Liver (tissue), 3 donors: ENCODE results near the gene CAPN1.
"Not testable (repeated sequence)": the region's sequence is repeated elsewhere in the genome, so short reads cannot be mapped to it uniquely, and the experiment has no call there.

Experiments used
- EGR1 ChIP-seq, 2 donors: IDR thresholded peaks; 2 replicates each; pipeline ENCODE4 v1.6.1; 2016 to 2018; ENCODE audit warnings: antibody characterized with exemption in 2 of 2, low read depth in 2 of 2
- FOXA1 ChIP-seq: IDR thresholded peaks from 2 replicates; pipeline ENCODE4 v1.6.1; 2016; ENCODE audit warnings: antibody characterized with exemption
- HNF4A ChIP-seq, 2 donors: conservative IDR thresholded peaks; 2 replicates each; pipeline ENCODE4 v1.6.1; 2016; ENCODE audit warnings: antibody characterized with exemption in 2 of 2, mild to moderate bottlenecking in 2 of 2
- HNF4G ChIP-seq: IDR thresholded peaks from 2 replicates; pipeline ENCODE4 v1.6.1; 2016; ENCODE audit warnings: antibody characterized with exemption
- SP1 ChIP-seq: IDR thresholded peaks from 2 replicates; pipeline ENCODE4 v1.6.1; 2018; ENCODE audit warnings: antibody characterized with exemption, mild to moderate bottlenecking
- TAF1 ChIP-seq: conservative IDR thresholded peaks from 2 replicates; pipeline ENCODE4 v1.6.1; 2016; ENCODE audit warnings: antibody characterized with exemption, mild to moderate bottlenecking
- YY1 ChIP-seq: IDR thresholded peaks from 2 replicates; pipeline ENCODE4 v1.6.1; 2016; ENCODE audit warnings: antibody characterized with exemption, mild to moderate bottlenecking
- TF ChIP-seq, protein P1 (sequence below): IDR thresholded peaks from 2 replicates; pipeline ENCODE4 v1.6.1; 2016; ENCODE audit warnings: antibody characterized with exemption
- TF ChIP-seq, protein P2 (sequence below): fragments of 150-350 bp; IDR thresholded peaks from 2 replicates; pipeline ENCODE4 v1.5.1; 2017; ENCODE audit warnings: improper control_type of control experiment, low read depth, low read length; ENCODE audit not compliant: missing input control
- TF ChIP-seq, protein P3 (sequence below): IDR thresholded peaks from 2 replicates; pipeline ENCODE4 v1.6.1; 2016; ENCODE audit warnings: antibody characterized with exemption
- TF ChIP-seq, protein P4 (sequence below): IDR thresholded peaks from 2 replicates; pipeline ENCODE4 v1.6.1; 2016; ENCODE audit warnings: antibody characterized with exemption
- TF ChIP-seq, protein P5 (sequence below): IDR thresholded peaks from 2 replicates; pipeline ENCODE4 v1.6.1; 2016; ENCODE audit warnings: antibody characterized with exemption, mild to moderate bottlenecking
- donor health status: healthy.
- donor health status: healthy.

DNA sequence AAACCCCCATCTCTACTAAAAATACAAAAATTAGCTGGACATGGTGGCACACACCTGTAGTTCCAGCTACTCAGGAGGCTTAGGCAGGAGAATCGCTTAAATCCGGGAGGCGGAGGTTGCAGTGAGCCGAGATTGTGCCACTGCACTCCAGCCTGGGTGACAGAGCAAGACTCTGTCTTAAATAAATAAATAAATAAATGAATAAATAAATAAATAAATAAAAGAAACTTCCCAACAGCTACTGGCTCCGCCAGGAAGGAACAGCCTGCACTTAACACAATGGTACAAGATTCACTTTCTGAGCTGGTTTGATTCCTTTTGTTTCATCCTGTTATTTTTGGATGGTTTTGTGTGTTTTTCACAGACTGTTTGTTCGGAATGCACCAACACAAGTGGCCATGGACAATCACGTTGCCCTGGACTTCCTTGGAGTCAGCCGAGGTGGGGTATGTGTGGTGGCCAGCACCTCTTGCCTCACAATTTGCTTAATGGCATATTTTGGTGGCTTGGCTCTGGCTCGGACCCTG is 66.5 kb downstream of the CAPN1 start:
- TF ChIP-seq, protein P1, sequence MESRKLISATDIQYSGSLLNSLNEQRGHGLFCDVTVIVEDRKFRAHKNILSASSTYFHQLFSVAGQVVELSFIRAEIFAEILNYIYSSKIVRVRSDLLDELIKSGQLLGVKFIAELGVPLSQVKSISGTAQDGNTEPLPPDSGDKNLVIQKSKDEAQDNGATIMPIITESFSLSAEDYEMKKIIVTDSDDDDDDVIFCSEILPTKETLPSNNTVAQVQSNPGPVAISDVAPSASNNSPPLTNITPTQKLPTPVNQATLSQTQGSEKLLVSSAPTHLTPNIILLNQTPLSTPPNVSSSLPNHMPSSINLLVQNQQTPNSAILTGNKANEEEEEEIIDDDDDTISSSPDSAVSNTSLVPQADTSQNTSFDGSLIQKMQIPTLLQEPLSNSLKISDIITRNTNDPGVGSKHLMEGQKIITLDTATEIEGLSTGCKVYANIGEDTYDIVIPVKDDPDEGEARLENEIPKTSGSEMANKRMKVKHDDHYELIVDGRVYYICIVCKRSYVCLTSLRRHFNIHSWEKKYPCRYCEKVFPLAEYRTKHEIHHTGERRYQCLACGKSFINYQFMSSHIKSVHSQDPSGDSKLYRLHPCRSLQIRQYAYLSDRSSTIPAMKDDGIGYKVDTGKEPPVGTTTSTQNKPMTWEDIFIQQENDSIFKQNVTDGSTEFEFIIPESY = not testable (repeated sequence)
- TF ChIP-seq, protein P2, sequence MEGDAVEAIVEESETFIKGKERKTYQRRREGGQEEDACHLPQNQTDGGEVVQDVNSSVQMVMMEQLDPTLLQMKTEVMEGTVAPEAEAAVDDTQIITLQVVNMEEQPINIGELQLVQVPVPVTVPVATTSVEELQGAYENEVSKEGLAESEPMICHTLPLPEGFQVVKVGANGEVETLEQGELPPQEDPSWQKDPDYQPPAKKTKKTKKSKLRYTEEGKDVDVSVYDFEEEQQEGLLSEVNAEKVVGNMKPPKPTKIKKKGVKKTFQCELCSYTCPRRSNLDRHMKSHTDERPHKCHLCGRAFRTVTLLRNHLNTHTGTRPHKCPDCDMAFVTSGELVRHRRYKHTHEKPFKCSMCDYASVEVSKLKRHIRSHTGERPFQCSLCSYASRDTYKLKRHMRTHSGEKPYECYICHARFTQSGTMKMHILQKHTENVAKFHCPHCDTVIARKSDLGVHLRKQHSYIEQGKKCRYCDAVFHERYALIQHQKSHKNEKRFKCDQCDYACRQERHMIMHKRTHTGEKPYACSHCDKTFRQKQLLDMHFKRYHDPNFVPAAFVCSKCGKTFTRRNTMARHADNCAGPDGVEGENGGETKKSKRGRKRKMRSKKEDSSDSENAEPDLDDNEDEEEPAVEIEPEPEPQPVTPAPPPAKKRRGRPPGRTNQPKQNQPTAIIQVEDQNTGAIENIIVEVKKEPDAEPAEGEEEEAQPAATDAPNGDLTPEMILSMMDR = not testable (repeated sequence)
- TF ChIP-seq FOXA1; SP1; YY1; TAF1; HNF4A (conservative IDR thresholded peaks at IDR 0.05); HNF4G; EGR1 (IDR thresholded peaks at IDR 0.05; ENCODE audit: low read depth in 2 of 2): not testable (repeated sequence)
- TF ChIP-seq, protein P3, sequence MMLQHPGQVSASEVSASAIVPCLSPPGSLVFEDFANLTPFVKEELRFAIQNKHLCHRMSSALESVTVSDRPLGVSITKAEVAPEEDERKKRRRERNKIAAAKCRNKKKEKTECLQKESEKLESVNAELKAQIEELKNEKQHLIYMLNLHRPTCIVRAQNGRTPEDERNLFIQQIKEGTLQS = not testable (repeated sequence)
- TF ChIP-seq, protein P4, sequence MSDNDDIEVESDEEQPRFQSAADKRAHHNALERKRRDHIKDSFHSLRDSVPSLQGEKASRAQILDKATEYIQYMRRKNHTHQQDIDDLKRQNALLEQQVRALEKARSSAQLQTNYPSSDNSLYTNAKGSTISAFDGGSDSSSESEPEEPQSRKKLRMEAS = not testable (repeated sequence)
- TF ChIP-seq, protein P5, sequence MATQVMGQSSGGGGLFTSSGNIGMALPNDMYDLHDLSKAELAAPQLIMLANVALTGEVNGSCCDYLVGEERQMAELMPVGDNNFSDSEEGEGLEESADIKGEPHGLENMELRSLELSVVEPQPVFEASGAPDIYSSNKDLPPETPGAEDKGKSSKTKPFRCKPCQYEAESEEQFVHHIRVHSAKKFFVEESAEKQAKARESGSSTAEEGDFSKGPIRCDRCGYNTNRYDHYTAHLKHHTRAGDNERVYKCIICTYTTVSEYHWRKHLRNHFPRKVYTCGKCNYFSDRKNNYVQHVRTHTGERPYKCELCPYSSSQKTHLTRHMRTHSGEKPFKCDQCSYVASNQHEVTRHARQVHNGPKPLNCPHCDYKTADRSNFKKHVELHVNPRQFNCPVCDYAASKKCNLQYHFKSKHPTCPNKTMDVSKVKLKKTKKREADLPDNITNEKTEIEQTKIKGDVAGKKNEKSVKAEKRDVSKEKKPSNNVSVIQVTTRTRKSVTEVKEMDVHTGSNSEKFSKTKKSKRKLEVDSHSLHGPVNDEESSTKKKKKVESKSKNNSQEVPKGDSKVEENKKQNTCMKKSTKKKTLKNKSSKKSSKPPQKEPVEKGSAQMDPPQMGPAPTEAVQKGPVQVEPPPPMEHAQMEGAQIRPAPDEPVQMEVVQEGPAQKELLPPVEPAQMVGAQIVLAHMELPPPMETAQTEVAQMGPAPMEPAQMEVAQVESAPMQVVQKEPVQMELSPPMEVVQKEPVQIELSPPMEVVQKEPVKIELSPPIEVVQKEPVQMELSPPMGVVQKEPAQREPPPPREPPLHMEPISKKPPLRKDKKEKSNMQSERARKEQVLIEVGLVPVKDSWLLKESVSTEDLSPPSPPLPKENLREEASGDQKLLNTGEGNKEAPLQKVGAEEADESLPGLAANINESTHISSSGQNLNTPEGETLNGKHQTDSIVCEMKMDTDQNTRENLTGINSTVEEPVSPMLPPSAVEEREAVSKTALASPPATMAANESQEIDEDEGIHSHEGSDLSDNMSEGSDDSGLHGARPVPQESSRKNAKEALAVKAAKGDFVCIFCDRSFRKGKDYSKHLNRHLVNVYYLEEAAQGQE = not testable (repeated sequence)
